Fibroblast of lung (primary cell): Measurements from ENCODE around the gene CD247. TPM values are rescaled to one million over a fixed set of nuclear protein-coding genes. Genes with fewer than 3 reads are reported as not detected.
A peak's percentile ranks its signal among the peaks of the same experiment; 100 is the strongest.
"Not testable (repeated sequence)": the region's sequence is repeated elsewhere in the genome, so short reads cannot be mapped to it uniquely, and the experiment has no call there.

Source experiments
- DNase-seq, 2 donors: peaks; one replicate each; pipeline versions ENCODE4 v3.0.0 to v3.0.0-alpha.2; 2010; ENCODE audit warnings: low read depth in 2 of 2
- H2AFZ ChIP-seq: 2 replicates; pipeline ENCODE4 v1.5.1; 2012; ENCODE audit warnings: low read length, control low read depth, inconsistent platforms
- H3K27ac ChIP-seq: 2 replicates; pipeline ENCODE4 v1.5.1; 2011; ENCODE audit warnings: low read length, control low read depth; ENCODE audit not compliant: insufficient read depth
- H3K27me3 ChIP-seq: 2 replicates; pipeline ENCODE4 v1.5.1; 2011; ENCODE audit warnings: mild to moderate bottlenecking, low read length; ENCODE audit not compliant: control insufficient read depth, insufficient read depth
- H3K36me3 ChIP-seq: 2 replicates; pipeline ENCODE4 v1.5.1; 2011; ENCODE audit warnings: low read length; ENCODE audit not compliant: control insufficient read depth, insufficient read depth
- H3K4me1 ChIP-seq: 2 replicates; pipeline ENCODE4 v1.5.1; 2011; ENCODE audit warnings: low read length; ENCODE audit not compliant: control insufficient read depth, insufficient read depth; ENCODE audit errors: extremely low read depth
- H3K4me2 ChIP-seq: 2 replicates; pipeline ENCODE4 v1.5.1; 2011; ENCODE audit warnings: low read length, control low read depth; ENCODE audit not compliant: insufficient read depth; ENCODE audit errors: extremely low read depth
- H3K4me3 ChIP-seq, 4 experiments: fragments of 200-600 bp in 1 of 4; sonication (generic) in 1 of 4; replicated peaks in 1 of 4; 2 replicates each; pipeline ENCODE4 v1.5.1; 2011 to 2016; ENCODE audit warnings: low read length in 4 of 4, low read depth in 3 of 4, mild to moderate bottlenecking in 3 of 4, control low read depth in 2 of 4, inconsistent platforms in 1 of 4, mixed read lengths in 1 of 4; ENCODE audit not compliant: insufficient read depth in 1 of 4; ENCODE audit errors: control extremely low read depth in 1 of 4
- H3K79me2 ChIP-seq: 2 replicates; pipeline ENCODE4 v1.5.1; 2012; ENCODE audit warnings: mild to moderate bottlenecking, low read length, inconsistent platforms; ENCODE audit not compliant: control insufficient read depth, insufficient read depth
- H3K9ac ChIP-seq: 2 replicates; pipeline ENCODE4 v1.5.1; 2011; ENCODE audit warnings: mild to moderate bottlenecking, low read length, control low read depth; ENCODE audit not compliant: insufficient read depth
- H3K9me3 ChIP-seq: 2 replicates; pipeline ENCODE4 v1.5.1; 2012; ENCODE audit warnings: low read depth, low read length; ENCODE audit not compliant: control insufficient read depth, insufficient read depth
- H4K20me1 ChIP-seq: 2 replicates; pipeline ENCODE4 v1.5.1; 2011; ENCODE audit warnings: low read length; ENCODE audit not compliant: control insufficient read depth, insufficient read depth; ENCODE audit errors: extremely low read depth
- EZH2 ChIP-seq: IDR thresholded peaks from 2 replicates; pipeline ENCODE4 v1.5.1; 2012; ENCODE audit warnings: low read length, control low read depth, mild to moderate bottlenecking; ENCODE audit errors: missing control alignments
- polyA plus RNA-seq, 2 donors: library from polyadenylated mRNA; depleted of rRNA in 1 of 2; stranded (reverse) in 1 of 2; unstranded in 1 of 2; fragments of >200 nt; gene quantifications; 2 replicates each; pipeline ENCODE4 v1.2.1, GENCODE V29; 2011 to 2012; ENCODE audit warnings: missing spikeins in 1 of 2
- total RNA-seq: library from RNA; depleted of rRNA; stranded (reverse); fragments of >200 nt; gene quantifications from 2 replicates; pipeline ENCODE4 v1.2.1, GENCODE V29; 2014
- TF ChIP-seq, protein P1 (sequence below), 2 donors: IDR thresholded peaks in 1 of 2; conservative IDR thresholded peaks in 1 of 2; 1 replicate in 1 of 2; 2 replicates in 1 of 2; pipeline ENCODE4 v1.5.1; 2011 to 2012; ENCODE audit warnings: low read length in 2 of 2, control low read depth in 1 of 2, inconsistent platforms in 1 of 2, low read depth in 1 of 2, mild to moderate bottlenecking in 1 of 2

Gene CD247
- total and polyA plus RNA-seq, 2 donors (not counting 1 experiment from before 2014, with no cell fraction given), result not detected

DNA sequence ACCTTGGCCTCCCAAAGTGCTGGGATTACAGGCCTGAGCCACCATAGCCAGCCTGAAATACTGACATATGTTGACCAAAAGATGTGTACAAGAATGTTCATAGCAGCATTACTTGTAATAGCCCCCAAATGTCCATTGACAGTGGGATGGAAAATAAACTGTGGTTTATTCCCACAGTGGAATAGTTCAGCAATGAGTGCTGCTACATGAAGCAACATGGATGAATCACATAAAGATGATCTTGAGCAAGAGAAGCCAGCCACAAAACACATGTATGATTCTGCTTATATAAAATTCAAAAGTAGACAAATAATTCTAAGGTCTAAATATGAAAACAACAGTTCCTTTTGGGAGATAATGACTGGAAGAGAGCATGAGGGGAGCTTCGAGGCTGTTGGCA, 44.4 kb upstream of the CD247 start:
- no peaks in the 10 kb centered on the region for H3K4me1 ChIP-seq
- no peaks in the 10 kb centered on the region for H3K36me3 ChIP-seq
- no peak overlapping the region for H3K4me2 ChIP-seq
- no peak overlapping the region for H3K27ac ChIP-seq
- H3K9ac ChIP-seq, result no peak overlapping the region
- no peaks in the 10 kb centered on the region for H4K20me1 ChIP-seq
- H3K4me3 ChIP-seq, result no peak overlapping the region
- H3K9me3 ChIP-seq, result no peaks in the 10 kb centered on the region
- no peak overlapping the region for H2AFZ ChIP-seq
- TF ChIP-seq, protein P1, sequence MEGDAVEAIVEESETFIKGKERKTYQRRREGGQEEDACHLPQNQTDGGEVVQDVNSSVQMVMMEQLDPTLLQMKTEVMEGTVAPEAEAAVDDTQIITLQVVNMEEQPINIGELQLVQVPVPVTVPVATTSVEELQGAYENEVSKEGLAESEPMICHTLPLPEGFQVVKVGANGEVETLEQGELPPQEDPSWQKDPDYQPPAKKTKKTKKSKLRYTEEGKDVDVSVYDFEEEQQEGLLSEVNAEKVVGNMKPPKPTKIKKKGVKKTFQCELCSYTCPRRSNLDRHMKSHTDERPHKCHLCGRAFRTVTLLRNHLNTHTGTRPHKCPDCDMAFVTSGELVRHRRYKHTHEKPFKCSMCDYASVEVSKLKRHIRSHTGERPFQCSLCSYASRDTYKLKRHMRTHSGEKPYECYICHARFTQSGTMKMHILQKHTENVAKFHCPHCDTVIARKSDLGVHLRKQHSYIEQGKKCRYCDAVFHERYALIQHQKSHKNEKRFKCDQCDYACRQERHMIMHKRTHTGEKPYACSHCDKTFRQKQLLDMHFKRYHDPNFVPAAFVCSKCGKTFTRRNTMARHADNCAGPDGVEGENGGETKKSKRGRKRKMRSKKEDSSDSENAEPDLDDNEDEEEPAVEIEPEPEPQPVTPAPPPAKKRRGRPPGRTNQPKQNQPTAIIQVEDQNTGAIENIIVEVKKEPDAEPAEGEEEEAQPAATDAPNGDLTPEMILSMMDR (conservative IDR thresholded peaks at IDR 0.05 in 1 of 2, IDR thresholded peaks at IDR 0.05 in 1 of 2; ENCODE audit: low read depth in 1 of 2, low read length in 2 of 2), result no peak
- TF ChIP-seq EZH2, result no peak
- peak; percentile 18 to 27 for DNase-seq
- H3K79me2 ChIP-seq, result no peaks in the 10 kb centered on the region
- no peaks in the 10 kb centered on the region for H3K27me3 ChIP-seq

- TF ChIP-seq, protein P1 (conservative IDR thresholded peaks at IDR 0.05 in 1 of 2, IDR thresholded peaks at IDR 0.05 in 1 of 2; ENCODE audit: low read depth in 1 of 2, low read length in 2 of 2), result no peak
- no peak for TF ChIP-seq EZH2
These were observed 43.4 kb upstream of the CD247 start for GRCh38 chr1:167561753-167562152.

GRCh38 chr1:167555971-167556714, 37.8 kb upstream of the CD247 start:
- Histone ChIP-seq H3K4me2 (no peak overlapping the region), H3K4me1 (no peaks in the 10 kb centered on the region), H3K36me3 (no peaks in the 10 kb centered on the region), H3K27ac (no peak overlapping the region), H3K27me3 (no peaks in the 10 kb centered on the region), H2AFZ (no peak overlapping the region), H3K4me3 (no peak overlapping the region), H3K79me2 (no peaks in the 10 kb centered on the region), H4K20me1 (no peaks in the 10 kb centered on the region), H3K9me3 (no peaks in the 10 kb centered on the region), H3K9ac (no peak overlapping the region)
- DNase-seq, result peak; percentile 51 to 78
- no peak for TF ChIP-seq EZH2
- TF ChIP-seq, protein P1 (conservative IDR thresholded peaks at IDR 0.05 in 1 of 2, IDR thresholded peaks at IDR 0.05 in 1 of 2; ENCODE audit: low read depth in 1 of 2, low read length in 2 of 2), result peak; percentile 87 to 94

More at GRCh38 chr1:167561753-167562152, 43.4 kb upstream of the CD247 start:
- Histone ChIP-seq H3K9ac (no peak overlapping the region), H2AFZ (no peak overlapping the region), H4K20me1 (no peaks in the 10 kb centered on the region), H3K9me3 (no peaks in the 10 kb centered on the region), H3K4me3 (no peak overlapping the region), H3K27me3 (no peaks in the 10 kb centered on the region), H3K79me2 (no peaks in the 10 kb centered on the region), H3K27ac (no peak overlapping the region), H3K36me3 (no peaks in the 10 kb centered on the region), H3K4me2 (no peak overlapping the region), H3K4me1 (no peaks in the 10 kb centered on the region)
- DNase-seq, result no peak

- not testable (repeated sequence) for H3K27ac ChIP-seq, H3K79me2 ChIP-seq, H3K4me1 ChIP-seq
These were observed 36.7 kb upstream of the CD247 start for GRCh38 chr1:167555072-167555471.

More at GRCh38 chr1:167555072-167555471, 36.7 kb upstream of the CD247 start:
- DNase-seq, H4K20me1 ChIP-seq, H3K9ac ChIP-seq, H3K9me3 ChIP-seq, H3K36me3 ChIP-seq, H3K27me3 ChIP-seq, H3K4me2 ChIP-seq, H3K4me3 ChIP-seq, H2AFZ ChIP-seq: not testable (repeated sequence)
